IMR-90 (cell line): ENCODE measurements around the gene PSMB3. TPM values are rescaled to one million over a fixed set of nuclear protein-coding genes. Genes with fewer than 3 reads are reported as not detected.

Experiments used
- ATAC-seq: fragments of 200-7000 bp; cut with Tn5 transposase; 2 replicates; pipeline ENCODE4 v1.9.1; 2020; ENCODE audit warnings: low read depth, mild to moderate bottlenecking, moderate library complexity
- BruUV-seq: library from RNA; stranded (reverse); fragments of 400-500 nt; replicated peaks from 2 replicates; lab custom pipeline; 2021; lab: Mats Ljungman, UMichigan
- CTCF ChIA-PET: fragments of 300-600 bp; formaldehyde crosslinking; extraction: SDS; loops from one replicate; lab custom pipeline; 2021; ENCODE audit warnings: antibody characterized with exemption; lab: Yijun Ruan, JAX
- POLR2A ChIA-PET: fragments of 300-600 bp; sonication (Branson Sonifier 250); formaldehyde crosslinking; loops from one replicate; lab custom pipeline; 2022; ENCODE audit warnings: antibody characterized with exemption; ENCODE audit not compliant: unreplicated experiment; lab: Charles Lee
- DNase-seq: peaks from one replicate; pipeline ENCODE4 v3.0.0; 2013
- H2AFZ ChIP-seq: replicated peaks from 2 replicates; pipeline ENCODE3; 2013; ENCODE audit warnings: low read length, mild to moderate bottlenecking; ENCODE audit not compliant: poor library complexity
- H2AK5ac ChIP-seq: 2 replicates; pipeline ENCODE4 v1.6.1; 2013; ENCODE audit warnings: low read depth, low read length, inconsistent platforms
- H2AK9ac ChIP-seq: replicated peaks from 2 replicates; pipeline ENCODE3; 2013; ENCODE audit warnings: mild to moderate bottlenecking, low read depth, low read length, moderate library complexity; ENCODE audit not compliant: poor library complexity
- H2BK120ac ChIP-seq: 2 replicates; pipeline ENCODE4 v1.6.1; 2013; ENCODE audit warnings: low read depth, low read length, inconsistent platforms
- H2BK15ac ChIP-seq: 3 replicates; pipeline ENCODE4 v1.6.1; 2013; ENCODE audit warnings: low read depth, low read length, inconsistent platforms
- H2BK20ac ChIP-seq: 2 replicates; pipeline ENCODE4 v1.6.1; 2013; ENCODE audit warnings: low read depth, mild to moderate bottlenecking, inconsistent platforms, low read length, moderate library complexity
- H2BK5ac ChIP-seq: 2 replicates; pipeline ENCODE4 v1.6.1; 2013; ENCODE audit warnings: mild to moderate bottlenecking, low read depth, low read length, inconsistent platforms; ENCODE audit not compliant: poor library complexity, severe bottlenecking
- H3K14ac ChIP-seq: replicated peaks from 2 replicates; pipeline ENCODE4 v1.6.1; 2013; ENCODE audit warnings: low read depth, low read length, inconsistent platforms
- H3K18ac ChIP-seq: 2 replicates; pipeline ENCODE4 v1.6.1; 2013; ENCODE audit warnings: low read depth, low read length, control low read depth
- H3K23ac ChIP-seq: 2 replicates; pipeline ENCODE4 v1.6.1; 2013; ENCODE audit warnings: low read depth, low read length, inconsistent platforms
- H3K27ac ChIP-seq: 2 replicates; pipeline ENCODE4 v1.5.1; 2013; ENCODE audit warnings: mild to moderate bottlenecking, control low read depth, low read length; ENCODE audit not compliant: insufficient read depth
- H3K27me3 ChIP-seq: 2 replicates; pipeline ENCODE4 v1.6.1; 2013; ENCODE audit warnings: low read length; ENCODE audit not compliant: control insufficient read depth, insufficient read depth
- H3K36me3 ChIP-seq: 2 replicates; pipeline ENCODE4 v1.6.1; 2013; ENCODE audit warnings: low read length, mixed read lengths; ENCODE audit not compliant: control insufficient read depth, insufficient read depth
- H3K4ac ChIP-seq: 2 replicates; pipeline ENCODE4 v1.6.1; 2013; ENCODE audit warnings: low read depth, low read length, inconsistent platforms
- H3K4me1 ChIP-seq: 2 replicates; pipeline ENCODE4 v1.6.1; 2013; ENCODE audit warnings: low read length, mixed read lengths; ENCODE audit not compliant: control insufficient read depth, insufficient read depth
- H3K4me2 ChIP-seq: 2 replicates; pipeline ENCODE4 v1.6.1; 2013; ENCODE audit warnings: low read depth, mild to moderate bottlenecking, control low read depth, low read length, moderate library complexity
- H3K4me3 ChIP-seq: 2 replicates; pipeline ENCODE4 v1.5.1; 2013; ENCODE audit warnings: low read depth, mild to moderate bottlenecking, control low read depth, low read length, moderate library complexity; ENCODE audit not compliant: insufficient read depth
- H3K56ac ChIP-seq: 2 replicates; pipeline ENCODE4 v1.6.1; 2013; ENCODE audit warnings: low read length, inconsistent platforms; ENCODE audit not compliant: insufficient read depth; ENCODE audit errors: extremely low read depth
- H3K79me1 ChIP-seq, 2 experiments: 2 replicates each; pipeline ENCODE4 v1.6.1; 2013; ENCODE audit warnings: low read length in 2 of 2, inconsistent platforms in 1 of 2, low read depth in 1 of 2
- H3K9ac ChIP-seq: 2 replicates; pipeline ENCODE4 v1.6.1; 2013; ENCODE audit warnings: low read depth, low read length, control low read depth
- H3K9me1 ChIP-seq: 2 replicates; pipeline ENCODE4 v1.6.1; 2013; ENCODE audit warnings: low read length, inconsistent platforms; ENCODE audit not compliant: insufficient read depth
- H3K9me3 ChIP-seq: 2 replicates; pipeline ENCODE4 v1.6.1; 2013; ENCODE audit warnings: low read length; ENCODE audit not compliant: control insufficient read depth, insufficient read depth
- H4K20me1 ChIP-seq: 2 replicates; pipeline ENCODE4 v1.6.1; 2013; ENCODE audit warnings: low read length, inconsistent platforms; ENCODE audit not compliant: insufficient read depth
- H4K5ac ChIP-seq: 2 replicates; pipeline ENCODE4 v1.6.1; 2013; ENCODE audit warnings: mild to moderate bottlenecking, low read depth, low read length, control low read depth
- H4K8ac ChIP-seq, 2 experiments: 2 replicates each; pipeline ENCODE4 v1.6.1; 2013; ENCODE audit warnings: low read depth in 2 of 2, low read length in 2 of 2, control low read depth in 1 of 2, inconsistent platforms in 1 of 2
- H4K91ac ChIP-seq: 2 replicates; pipeline ENCODE4 v1.6.1; 2013; ENCODE audit warnings: low read depth, low read length, inconsistent platforms; ENCODE audit not compliant: insufficient read depth
- CTCF ChIP-seq: conservative IDR thresholded peaks from 2 replicates; pipeline ENCODE4 v1.5.1; 2012; ENCODE audit warnings: mild to moderate bottlenecking, low read depth, low read length, improper control_type of control experiment
- ELK1 ChIP-seq: fragments of 150-350 bp; IDR thresholded peaks from 2 replicates; pipeline ENCODE4 v1.6.1; 2016; ENCODE audit warnings: low read depth, mild to moderate bottlenecking, low read length, moderate library complexity, borderline replicate concordance
- FOS ChIP-seq: fragments of 150-350 bp; IDR thresholded peaks from 2 replicates; pipeline ENCODE4 v1.6.1; 2016; ENCODE audit warnings: low read depth, low read length
- MXI1 ChIP-seq: IDR thresholded peaks from 2 replicates; pipeline ENCODE4 v1.6.1; 2012; ENCODE audit warnings: low read depth, mild to moderate bottlenecking, low read length, moderate library complexity, borderline replicate concordance
- RFX5 ChIP-seq: IDR thresholded peaks from 2 replicates; pipeline ENCODE4 v1.8.0; 2012; ENCODE audit warnings: low read depth, mild to moderate bottlenecking, low read length, moderate library complexity
- SMC3 ChIP-seq: fragments of 150-350 bp; IDR thresholded peaks from 2 replicates; pipeline ENCODE4 v1.6.1; 2016; ENCODE audit warnings: low read depth, mild to moderate bottlenecking, antibody characterized with exemption, low read length, moderate library complexity
- WGBS, 2 experiments: methylation state at CpG; one replicate each; pipeline versions ENCODE4 v1.1.5 to v1.1.7; 2013; ENCODE audit warnings: missing lambda C conversion rate in 2 of 2; ENCODE audit not compliant: insufficient read length in 1 of 2; ENCODE audit errors: extremely low coverage in 2 of 2; 5-methylcytosine and 5-hydroxymethylcytosine counted together
- dilution Hi-C: fragments of 300-500 bp; cut with HindIII; formaldehyde crosslinking; loops from one replicate; pipeline ENCODE4 v1.14.3; 2018; ENCODE audit warnings: low sequenced_read_pairs; ENCODE audit not compliant: unreplicated experiment
- in situ Hi-C: fragments of 300-500 bp; cut with MboI; formaldehyde crosslinking; loops from 3 replicates; pipeline ENCODE4 v1.14.3; 2019; ENCODE audit warnings: low sequenced_read_pairs, inconsistent platforms, mixed read lengths
- intact Hi-C: fragments of 100-400 bp; cut with micrococcal nuclease; formaldehyde crosslinking; loops from 2 replicates; pipeline ENCODE4 v1.10.0; 2022
- polyA plus RNA-seq, 3 experiments: library from polyadenylated mRNA; depleted of rRNA; stranded (reverse); fragments of >200 nt; gene quantifications; 2 replicates each; pipeline ENCODE4 v1.2.3, GENCODE V29; 2012; ENCODE audit warnings: low replicate concordance in 1 of 3
- total RNA-seq: library from RNA; depleted of rRNA; stranded (reverse); fragments of >200 nt; gene quantifications from 2 replicates; pipeline ENCODE4 v1.2.3, GENCODE V29; 2012

Gene PSMB3
- total and polyA plus RNA-seq, 2 of the 4 experiments (the other 2 are of a cell fraction): 480 to 828 TPM

- no peak overlapping the region for H3K18ac ChIP-seq
- POLR2A ChIA-PET: no interaction called here
Measured at GRCh38 chr17:38719943-38720641, 32.4 kb upstream of the PSMB3 start.

More at GRCh38 chr17:38719943-38720641, 32.4 kb upstream of the PSMB3 start:
- Histone ChIP-seq H2BK15ac (no peak overlapping the region), H3K27ac (no peak overlapping the region), H3K79me1 (no peaks in the 10 kb centered on the region), H4K91ac (no peak overlapping the region), H3K9me3 (no peaks in the 10 kb centered on the region), H3K14ac (no peak overlapping the region), H2AK9ac (no peak overlapping the region), H2AK5ac (no peak overlapping the region), H3K56ac (no peak overlapping the region), H3K9ac (no peak overlapping the region), H2BK120ac (no peak overlapping the region), H2AFZ (no peak overlapping the region), H3K4me3 (no peak overlapping the region), H4K5ac (no peak overlapping the region), H3K9me1 (no peaks in the 10 kb centered on the region), H2BK20ac (no peak overlapping the region), H4K20me1 (no peaks in the 10 kb centered on the region), H3K23ac (no peak overlapping the region), H3K4me1 (no peaks in the 10 kb centered on the region; the same call in 1 of the 2 replicates), H3K36me3 (peaks cover 59% of the 10 kb centered on the region), H4K8ac (no peak overlapping the region), H3K27me3 (no peaks in the 10 kb centered on the region), H3K4ac (no peak overlapping the region), H2BK5ac (no peak overlapping the region), H3K4me2 (no peak overlapping the region)
- CTCF ChIA-PET: no interaction called here
- no peak for TF ChIP-seq CTCF
- no peak for TF ChIP-seq MXI1
- no peak for TF ChIP-seq SMC3
- no peak for TF ChIP-seq ELK1
- no peak for TF ChIP-seq FOS
- no peak for TF ChIP-seq RFX5
- in situ Hi-C loops (no loop called here), dilution Hi-C loops (no loop called here), intact Hi-C loops (no loop called here)
- BruUV-seq: no TSS peak
- DNase-seq (no peak), ATAC-seq (no peak)
- WGBS, 2 experiments: 76% methylated on average over 13 of the region's 39 CpGs; no CpG with 5 or more reads in 1 of the 2 experiments
